AG04450 (cell line): ENCODE data around the gene NAA16. TPM values are rescaled to one million over a fixed set of nuclear protein-coding genes. Genes with fewer than 3 reads are reported as not detected.

Experiments
- CTCF ChIA-PET: fragments of 300-600, 350-600 bp; formaldehyde crosslinking; extraction: SDS; loops from one replicate; lab custom pipeline; 2022; ENCODE audit warnings: antibody characterized with exemption, inconsistent platforms; lab: Charles Lee
- POLR2A ChIA-PET: fragments of 350-600 bp; formaldehyde crosslinking; extraction: SDS; loops from one replicate; lab custom pipeline; 2021; ENCODE audit warnings: antibody characterized with exemption, inconsistent platforms; lab: Yijun Ruan, JAX
- DNase-seq: peaks from one replicate; pipeline ENCODE4 v3.0.0-alpha.2; 2011; ENCODE audit warnings: low read depth, low spot score
- H3K27ac ChIP-seq: one replicate; pipeline ENCODE4 v1.5.1; 2012; ENCODE audit warnings: low read depth, low read length, control low read depth
- H3K27me3 ChIP-seq: one replicate; pipeline ENCODE4 v1.6.0; 2012; ENCODE audit warnings: low read length; ENCODE audit not compliant: control insufficient read depth, insufficient read depth
- H3K4me3 ChIP-seq: 2 replicates; pipeline ENCODE4 v1.5.1; 2011; ENCODE audit warnings: mild to moderate bottlenecking, low read depth, low read length, control low read depth
- H3K9me3 ChIP-seq: 2 replicates; pipeline ENCODE4 v1.5.1; 2012; ENCODE audit warnings: low read length; ENCODE audit not compliant: control insufficient read depth, insufficient read depth
- CTCF ChIP-seq: IDR thresholded peaks from 2 replicates; pipeline ENCODE4 v1.5.1; 2011; ENCODE audit warnings: low read depth, low read length, control low read depth, inconsistent platforms
- polyA plus RNA-seq: library from polyadenylated mRNA; depleted of rRNA; stranded (reverse); fragments of >200 nt; gene quantifications from 2 replicates; pipeline ENCODE4 v1.2.3, GENCODE V29; 2011

Gene NAA16
- polyA plus RNA-seq, 1 experiment = 14.9 TPM

- Histone ChIP-seq H3K27me3 (no peaks in the 10 kb centered on the region), H3K27ac (no peak overlapping the region), H3K9me3 (no peaks in the 10 kb centered on the region), H3K4me3 (no peak overlapping the region)
- DNase-seq = no peak
- no peak for TF ChIP-seq CTCF
- ChIA-PET CTCF (no interaction called here), POLR2A (no interaction called here)
Observed at GRCh38 chr13:41282129-41282571, 28.9 kb upstream of the NAA16 start.

- H3K4me3 ChIP-seq = no peak overlapping the region
- H3K9me3 ChIP-seq = no peaks in the 10 kb centered on the region
- DNase-seq = peak; percentile 20
- no peaks in the 10 kb centered on the region for H3K27me3 ChIP-seq
- ChIA-PET CTCF (interaction anchor here (0.6 kb wide), 1 partner anchor 16 kb away, joined by 6 read pairs; no protein-coding TSS in a partner anchor), POLR2A (no interaction called here)
- no peak for TF ChIP-seq CTCF
- peak overlapping the region; percentile 39 for H3K27ac ChIP-seq
Observed at GRCh38 chr13:41284512-41285288, 26.4 kb upstream of the NAA16 start.

- POLR2A ChIA-PET = no interaction called here
- H3K27ac ChIP-seq = no peak overlapping the region
- CTCF ChIA-PET = no interaction called here
Observed at GRCh38 chr13:41286370-41286769, 24.7 kb upstream of the NAA16 start.

GRCh38 chr13:41289463-41289881, 21.6 kb upstream of the NAA16 start:
- no peak for TF ChIP-seq CTCF
- ChIA-PET POLR2A (interaction anchor here (0.6 kb wide), 1 partner anchor 618 kb away, joined by 3 read pairs; no protein-coding TSS in a partner anchor), CTCF (no interaction called here)
- H3K27me3 ChIP-seq = no peaks in the 10 kb centered on the region
- H3K27ac ChIP-seq = no peak overlapping the region
- no peaks in the 10 kb centered on the region; the same call in 1 of the 2 replicates for H3K9me3 ChIP-seq
- no peak for DNase-seq
- H3K4me3 ChIP-seq = no peak overlapping the region

More at GRCh38 chr13:41286370-41286769, 24.7 kb upstream of the NAA16 start:
- Histone ChIP-seq H3K4me3 (no peak overlapping the region), H3K9me3 (no peaks in the 10 kb centered on the region), H3K27me3 (no peaks in the 10 kb centered on the region)
- DNase-seq = no peak
- TF ChIP-seq CTCF = no peak

GRCh38 chr13:41291246-41291645, 19.8 kb upstream of the NAA16 start:
- TF ChIP-seq CTCF = no peak
- no peak for DNase-seq
- Histone ChIP-seq H3K9me3 (no peaks in the 10 kb centered on the region; the same call in 1 of the 2 replicates), H3K4me3 (no peak overlapping the region), H3K27me3 (no peaks in the 10 kb centered on the region), H3K27ac (no peak overlapping the region)
- CTCF ChIA-PET = no interaction called here
- POLR2A ChIA-PET = no interaction called here
